NT2/D1 (cell line): Measurements from ENCODE around the gene FAM193A.
"Not testable (repeated sequence)": the region's sequence is repeated elsewhere in the genome, so short reads cannot be mapped to it uniquely, and the experiment has no call there.

Experiments used
- DNase-seq: peaks from one replicate; pipeline ENCODE4 v3.0.0-alpha.2; 2011; ENCODE audit warnings: low read depth, low spot score
- H3K27me3 ChIP-seq: 2 replicates; pipeline ENCODE4 v1.6.0; 2011; ENCODE audit warnings: mild to moderate bottlenecking; ENCODE audit not compliant: insufficient read length, insufficient read depth
- H3K36me3 ChIP-seq: 2 replicates; pipeline ENCODE4 v1.6.1; 2011; ENCODE audit warnings: mild to moderate bottlenecking, low read length, mixed read lengths; ENCODE audit not compliant: insufficient read depth, insufficient read length
- H3K4me1 ChIP-seq: 2 replicates; pipeline ENCODE4 v1.5.1; 2011; ENCODE audit not compliant: insufficient read depth, insufficient read length
- H3K4me3 ChIP-seq: 2 replicates; pipeline ENCODE4 v1.5.1; 2011; ENCODE audit warnings: low read depth; ENCODE audit not compliant: insufficient read length
- H3K9ac ChIP-seq: 2 replicates; pipeline ENCODE4 v1.6.0; 2011; ENCODE audit warnings: low read depth; ENCODE audit not compliant: insufficient read length
- H3K9me3 ChIP-seq: 2 replicates; pipeline ENCODE4 v1.5.1; 2011; ENCODE audit warnings: mild to moderate bottlenecking, low read length; ENCODE audit not compliant: insufficient read depth
- SUZ12 ChIP-seq: IDR thresholded peaks from 2 replicates; pipeline ENCODE4 v1.6.1; 2011; ENCODE audit not compliant: insufficient read length, insufficient read depth; ENCODE audit errors: extremely low read depth
- YY1 ChIP-seq: IDR thresholded peaks from 2 replicates; pipeline ENCODE4 v1.6.1; 2011; ENCODE audit not compliant: insufficient read length, insufficient read depth
- ZNF274 ChIP-seq: IDR thresholded peaks from 2 replicates; pipeline ENCODE4 v1.6.1; 2011; ENCODE audit warnings: mild to moderate bottlenecking, low read depth, low read length

Gene FAM193A

DNA sequence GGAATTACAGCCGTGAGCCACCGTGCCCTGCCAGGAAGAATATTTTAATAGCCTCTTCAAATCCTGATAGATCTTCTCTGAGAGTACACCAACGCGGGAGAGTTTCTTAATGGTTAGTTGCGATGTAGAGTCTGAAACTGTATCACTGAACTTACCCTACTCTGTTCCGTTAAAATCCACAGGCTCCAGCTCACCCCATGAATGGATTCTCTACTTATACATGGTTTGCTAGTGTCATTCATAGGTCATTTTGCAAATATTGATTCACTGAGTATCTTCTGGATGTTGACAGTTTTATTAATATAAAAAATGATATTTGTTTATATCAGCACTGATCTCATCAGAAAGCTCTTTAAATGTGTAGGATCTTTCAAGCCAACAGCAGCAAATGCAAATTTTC lies 99.9 kb downstream of the FAM193A start:
- no peak overlapping the region for H3K4me3 ChIP-seq
- no peak for TF ChIP-seq ZNF274
- no peak for TF ChIP-seq YY1
- TF ChIP-seq SUZ12: no peak
- H3K9ac ChIP-seq: no peak overlapping the region
- no peak for DNase-seq
- no peaks in the 10 kb centered on the region for H3K27me3 ChIP-seq
- no peaks in the 10 kb centered on the region for H3K9me3 ChIP-seq
- peaks cover 71% of the 10 kb centered on the region for H3K36me3 ChIP-seq
- H3K4me1 ChIP-seq: peaks cover 2% of the 10 kb centered on the region

DNA sequence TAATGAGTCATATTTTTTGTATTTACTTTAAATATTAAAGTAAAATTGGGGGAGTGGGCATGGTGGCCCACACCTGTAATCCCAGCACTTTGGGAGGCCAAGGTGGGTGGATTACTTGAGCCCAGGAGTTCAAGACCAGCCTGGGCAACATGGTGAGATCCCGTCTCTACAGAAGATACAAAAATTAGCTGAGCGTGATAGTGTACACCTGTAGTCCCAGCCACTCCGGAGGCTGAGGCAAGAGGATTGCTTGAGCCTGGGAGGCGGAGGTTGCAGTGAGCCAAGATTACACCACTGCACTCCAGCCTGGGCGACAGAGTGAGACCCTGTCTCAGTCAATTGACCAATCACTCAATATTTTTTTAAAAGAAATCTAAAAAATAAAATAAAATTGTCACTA lies 100.5 kb downstream of the FAM193A start:
- H3K9me3 ChIP-seq: not testable (repeated sequence)

DNA sequence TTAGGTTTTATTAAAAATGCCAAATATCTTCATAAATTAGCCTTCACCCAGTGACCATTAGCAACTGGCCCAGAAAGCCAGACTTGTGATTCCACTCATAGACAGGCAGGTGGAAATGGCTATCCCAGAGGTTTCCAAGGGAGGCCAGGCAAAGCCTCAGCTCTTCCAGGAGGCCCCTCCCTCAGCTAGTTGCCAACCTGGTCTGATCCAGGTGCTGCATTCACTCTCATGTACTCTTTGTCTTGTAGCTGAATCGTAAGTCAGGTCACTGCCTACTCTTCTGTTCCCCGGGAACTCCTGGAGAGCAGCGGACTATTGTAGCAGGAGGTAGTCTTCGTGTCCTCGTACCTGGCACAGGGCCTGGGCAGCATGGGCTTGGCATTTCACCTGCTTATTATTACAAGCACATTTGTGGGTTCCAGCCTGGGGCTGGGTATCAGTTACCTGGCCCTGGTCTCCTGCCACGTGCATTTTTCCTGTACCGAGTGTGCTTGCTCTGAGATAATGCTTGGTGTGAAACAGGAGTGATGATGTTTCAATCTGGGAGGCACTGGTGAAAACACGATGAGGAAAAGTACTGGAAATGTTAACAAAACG lies 101.6 kb downstream of the FAM193A start:
- Histone ChIP-seq H3K27me3 (no peaks in the 10 kb centered on the region), H3K9me3 (no peaks in the 10 kb centered on the region), H3K9ac (no peak overlapping the region), H3K36me3 (peaks cover 66% of the 10 kb centered on the region), H3K4me3 (no peak overlapping the region), H3K4me1 (no peaks in the 10 kb centered on the region)
- no peak for DNase-seq
- TF ChIP-seq ZNF274 (no peak), SUZ12 (no peak), YY1 (no peak)

More for the DNA sequence above, 100.5 kb downstream of the FAM193A start:
- DNase-seq, H3K4me1 ChIP-seq, H3K27me3 ChIP-seq, H3K9ac ChIP-seq, H3K4me3 ChIP-seq: not testable (repeated sequence)
- peaks cover 67% of the 10 kb centered on the region for H3K36me3 ChIP-seq

DNA sequence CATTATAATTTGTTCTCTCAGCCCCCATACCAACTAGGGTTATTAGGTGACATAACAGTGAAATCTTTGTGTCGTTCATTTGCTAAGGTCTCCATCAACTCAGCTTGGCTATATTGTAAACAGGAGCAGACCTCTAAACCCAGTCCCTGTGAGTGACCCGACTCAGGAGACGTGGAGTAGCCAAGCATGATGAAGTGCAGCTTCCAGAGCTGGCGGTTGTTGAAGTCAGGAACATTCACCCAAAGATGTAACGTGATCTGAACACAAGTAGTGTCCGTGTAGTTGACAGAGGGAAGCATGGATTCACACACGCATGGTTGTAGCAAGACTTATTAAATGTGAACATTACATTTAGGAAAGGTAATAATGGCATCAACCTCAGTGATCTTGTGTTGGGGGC lies 102.3 kb downstream of the FAM193A start:
- no peak overlapping the region for H3K9ac ChIP-seq
- H3K27me3 ChIP-seq: no peaks in the 10 kb centered on the region
- H3K4me1 ChIP-seq: no peaks in the 10 kb centered on the region
- no peaks in the 10 kb centered on the region for H3K9me3 ChIP-seq
- TF ChIP-seq SUZ12: no peak
- no peak for TF ChIP-seq ZNF274
- TF ChIP-seq YY1: no peak
- H3K36me3 ChIP-seq: peaks cover 73% of the 10 kb centered on the region
- H3K4me3 ChIP-seq: no peak overlapping the region
- DNase-seq: no peak

DNA sequence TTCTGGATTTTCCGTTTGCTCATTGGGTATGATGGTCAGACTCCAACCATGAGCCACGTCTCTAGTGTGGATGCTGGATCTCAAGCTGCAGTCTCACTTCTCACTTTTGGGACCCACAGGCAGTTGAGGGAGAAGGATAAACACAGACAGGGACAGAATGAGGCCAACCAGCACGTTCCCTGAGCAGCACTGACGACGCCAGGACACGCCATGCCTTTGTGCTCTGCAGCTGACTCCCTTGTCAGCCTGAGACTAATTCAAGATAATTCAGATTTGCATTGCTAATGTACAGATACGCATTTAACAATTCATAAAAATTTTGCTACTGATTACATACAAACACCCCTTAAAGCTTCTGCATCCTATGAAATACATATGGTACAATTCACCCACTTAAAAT lies 106.5 kb downstream of the FAM193A start:
- Histone ChIP-seq H3K27me3 (no peaks in the 10 kb centered on the region), H3K9ac (no peak overlapping the region), H3K36me3 (peaks cover 77% of the 10 kb centered on the region), H3K4me3 (no peak overlapping the region), H3K4me1 (peaks cover 2% of the 10 kb centered on the region), H3K9me3 (no peaks in the 10 kb centered on the region)
- no peak for DNase-seq
- TF ChIP-seq YY1 (no peak), SUZ12 (no peak), ZNF274 (no peak)

DNA sequence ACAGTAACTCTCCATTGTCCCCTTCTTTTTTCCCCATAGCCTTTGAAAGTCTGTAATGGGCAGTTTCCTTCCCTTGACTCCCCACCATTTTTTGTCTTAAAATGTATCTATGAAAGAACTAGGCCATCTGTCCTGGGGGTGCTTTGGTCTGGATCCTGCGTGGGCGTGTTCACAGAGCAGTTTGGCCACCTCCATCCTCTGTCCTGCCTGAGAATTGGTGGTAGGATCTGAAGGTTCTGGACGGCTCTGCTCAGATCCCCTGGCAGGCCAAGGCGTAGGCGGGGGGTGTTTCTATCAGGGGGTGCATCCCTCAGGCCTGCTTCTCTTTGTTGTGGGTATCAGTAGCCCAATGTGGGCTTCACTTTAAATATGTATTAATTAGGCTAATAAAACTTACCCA lies 107.1 kb downstream of the FAM193A start:
- Histone ChIP-seq H3K4me1 (peaks cover 2% of the 10 kb centered on the region), H3K4me3 (no peak overlapping the region), H3K9ac (no peak overlapping the region), H3K27me3 (no peaks in the 10 kb centered on the region), H3K9me3 (no peaks in the 10 kb centered on the region), H3K36me3 (peaks cover 79% of the 10 kb centered on the region)
- TF ChIP-seq SUZ12 (no peak), YY1 (no peak), ZNF274 (no peak)
- DNase-seq: no peak

DNA sequence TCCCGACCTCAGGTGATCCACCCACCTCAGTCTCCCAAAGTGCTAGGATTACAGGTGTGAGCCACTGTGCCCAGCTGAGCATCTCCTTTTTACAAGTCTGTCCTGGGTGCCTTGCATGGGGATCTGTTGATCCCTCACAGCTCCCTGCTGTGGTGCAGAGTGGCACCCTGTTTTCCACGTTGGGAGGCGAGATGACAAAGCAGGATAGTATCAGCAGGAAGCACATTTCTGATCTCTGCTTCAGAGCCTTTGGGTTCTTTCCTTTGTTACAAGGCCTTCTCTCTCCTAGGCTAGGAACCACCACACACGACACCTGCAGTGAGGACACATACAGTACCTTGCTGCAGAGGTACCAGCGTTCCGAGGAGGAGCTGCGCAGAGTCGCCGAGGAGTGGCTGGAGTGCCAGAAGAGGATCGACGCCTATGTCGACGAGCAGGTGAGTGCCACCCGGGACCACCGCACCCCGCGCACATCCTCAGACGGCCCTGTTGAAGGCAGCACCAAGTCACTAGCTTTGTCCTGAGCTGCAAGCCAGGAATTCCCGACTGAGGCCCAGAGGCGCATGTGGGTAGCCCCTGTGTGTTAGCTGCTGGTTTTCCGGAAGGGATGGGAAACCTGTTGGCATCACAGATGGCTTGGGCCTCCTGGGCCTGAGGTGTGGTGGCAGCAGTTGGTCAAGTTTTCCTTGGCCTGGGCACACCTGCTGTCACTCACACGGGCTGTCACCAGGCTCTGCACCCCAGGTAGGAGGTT lies 110.1 kb downstream of the FAM193A start:
- no peaks in the 10 kb centered on the region for H3K27me3 ChIP-seq
- H3K9me3 ChIP-seq: no peaks in the 10 kb centered on the region
- TF ChIP-seq ZNF274 (no peak), YY1 (no peak), SUZ12 (no peak)
- DNase-seq: no peak
- H3K4me3 ChIP-seq: no peak overlapping the region
- H3K36me3 ChIP-seq: peaks cover 85% of the 10 kb centered on the region
- H3K9ac ChIP-seq: no peak overlapping the region
- peaks cover 2% of the 10 kb centered on the region for H3K4me1 ChIP-seq
